OCI-LY7 (cell line): ENCODE results near the gene GOT1.

Experiments
- CTCF ChIP-seq: fragments of 200-600 bp; sonication (generic); conservative IDR thresholded peaks from 2 replicates; pipeline ENCODE4 v1.5.1; 2014; ENCODE audit warnings: mild to moderate bottlenecking, antibody characterized with exemption, low read length, moderate library complexity, mixed read lengths
- EZH2phosphoT487 ChIP-seq: fragments of 200-600 bp; sonication (generic); IDR thresholded peaks from 2 replicates; pipeline ENCODE4 v1.6.1; 2018; ENCODE audit warnings: low read depth, borderline replicate concordance, mild to moderate bottlenecking, mixed run types, antibody characterized with exemption, low read length, moderate library complexity, mixed read lengths

DNA sequence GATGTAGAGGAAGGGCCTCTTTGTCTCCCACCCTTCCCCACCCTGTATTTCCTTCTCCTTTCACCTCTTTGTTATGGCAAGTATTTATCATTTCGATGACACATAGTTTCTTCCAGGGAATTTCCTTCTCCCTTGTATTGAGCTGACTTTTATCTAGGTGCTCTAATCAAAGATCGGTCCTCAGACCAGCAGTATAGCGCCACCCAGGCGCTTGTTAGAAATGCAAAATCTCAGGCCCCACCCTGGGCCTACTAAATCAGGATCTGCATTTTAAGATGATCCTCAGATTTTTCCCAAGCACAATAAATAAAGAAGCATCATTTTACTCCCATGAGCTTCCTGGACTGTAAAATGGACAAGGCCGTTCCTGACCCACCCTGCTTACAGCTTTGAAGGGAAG, 12.0 kb upstream of the GOT1 start:
- TF ChIP-seq CTCF (no peak), EZH2phosphoT487 (no peak)
